OCI-LY7 (cell line): ENCODE measurements around the gene FASLG. TPM values are rescaled to one million over a fixed set of nuclear protein-coding genes. Genes with fewer than 3 reads are reported as not detected.

Source experiments
- BruUV-seq: library from RNA; stranded (reverse); fragments of 400-500 nt; replicated peaks from 2 replicates; lab custom pipeline; 2021; lab: Mats Ljungman, UMichigan
- CTCF ChIA-PET: fragments of 300-600 bp; sonication (Branson Sonifier 250); formaldehyde crosslinking; loops from one replicate; lab custom pipeline; 2022; ENCODE audit warnings: antibody characterized with exemption; ENCODE audit not compliant: unreplicated experiment; lab: Charles Lee
- POLR2A ChIA-PET: fragments of 300-600 bp; sonication (Branson Sonifier 250); formaldehyde crosslinking; loops from one replicate; lab custom pipeline; 2022; ENCODE audit warnings: antibody characterized with exemption; lab: Charles Lee
- DNase-seq: peaks from one replicate; pipeline ENCODE4 v3.0.0-alpha.2; 2015; ENCODE audit warnings: low spot score
- H2AFZ ChIP-seq: fragments of 200-600 bp; sonication (generic), shearing (Covaris generic); 2 replicates; pipeline ENCODE4 v1.6.1; 2014; ENCODE audit warnings: mild to moderate bottlenecking, antibody characterized with exemption, low read length, moderate library complexity
- H3K27ac ChIP-seq: fragments of 200-600 bp; sonication (generic); 2 replicates; pipeline ENCODE4 v1.5.1; 2014; ENCODE audit warnings: mixed run types, low read depth, mild to moderate bottlenecking, moderate library complexity, low read length, inconsistent platforms; ENCODE audit not compliant: poor library complexity, severe bottlenecking
- H3K36me3 ChIP-seq: fragments of 200-600 bp; sonication (generic); 2 replicates; pipeline ENCODE4 v1.6.1; 2014; ENCODE audit warnings: mild to moderate bottlenecking, antibody characterized with exemption, low read length, moderate library complexity, mixed read lengths; ENCODE audit not compliant: insufficient read depth
- H3K4me1 ChIP-seq: fragments of 200-600 bp; sonication (generic); 2 replicates; pipeline ENCODE4 v1.5.1; 2014; ENCODE audit warnings: mild to moderate bottlenecking, low read length; ENCODE audit not compliant: insufficient read depth, poor library complexity, severe bottlenecking
- H3K4me2 ChIP-seq: fragments of 200-600 bp; sonication (generic); 2 replicates; pipeline ENCODE4 v1.6.1; 2014; ENCODE audit warnings: mild to moderate bottlenecking, low read length
- H3K4me3 ChIP-seq: fragments of 200-600 bp; sonication (generic); 2 replicates; pipeline ENCODE4 v1.5.1; 2014; ENCODE audit warnings: mild to moderate bottlenecking, low read depth, low read length; ENCODE audit not compliant: poor library complexity, severe bottlenecking
- H3K79me2 ChIP-seq: fragments of 200-600 bp; sonication (generic); 2 replicates; pipeline ENCODE4 v1.6.1; 2016; ENCODE audit warnings: low read depth, mild to moderate bottlenecking, low read length, moderate library complexity, mixed read lengths; ENCODE audit not compliant: insufficient read depth
- H3K9me2 ChIP-seq: fragments of 200-600 bp; sonication (generic); 2 replicates; pipeline ENCODE4 v1.6.1; 2016; ENCODE audit warnings: mild to moderate bottlenecking, low read length, mixed read lengths; ENCODE audit not compliant: insufficient read depth
- H3K9me3 ChIP-seq: fragments of 200-600 bp; sonication (generic); 2 replicates; pipeline ENCODE4 v1.6.1; 2014; ENCODE audit warnings: mild to moderate bottlenecking, mixed run types, low read length, mixed read lengths
- H4K20me1 ChIP-seq: fragments of 200-600 bp; sonication (generic); 2 replicates; pipeline ENCODE4 v1.6.1; 2014; ENCODE audit warnings: mild to moderate bottlenecking, antibody characterized with exemption, low read length, moderate library complexity, mixed read lengths; ENCODE audit not compliant: insufficient read depth
- EZH2phosphoT487 ChIP-seq: fragments of 200-600 bp; sonication (generic); IDR thresholded peaks from 2 replicates; pipeline ENCODE4 v1.6.1; 2018; ENCODE audit warnings: low read depth, borderline replicate concordance, mild to moderate bottlenecking, mixed run types, antibody characterized with exemption, low read length, moderate library complexity, mixed read lengths
- intact Hi-C: fragments of 100-400 bp; cut with micrococcal nuclease; formaldehyde crosslinking; loops from one replicate; pipeline ENCODE4 v1.10.0; 2022; ENCODE audit not compliant: unreplicated experiment
- total RNA-seq, 2 experiments: library from RNA; depleted of rRNA in 1 of 2; stranded (reverse); fragments of >200 nt in 1 of 2; shearing (Covaris generic) in 1 of 2; gene quantifications; 2 replicates each; pipeline ENCODE4 v1.2.3, GENCODE V29; 2014 to 2022
- TF ChIP-seq, protein P1 (sequence below): fragments of 200-600 bp; sonication (generic); conservative IDR thresholded peaks from 2 replicates; pipeline ENCODE4 v1.5.1; 2014; ENCODE audit warnings: mild to moderate bottlenecking, antibody characterized with exemption, low read length, moderate library complexity, mixed read lengths

FASLG gene
- total RNA-seq, 2 experiments from 2014 or later, result not detected

DNA sequence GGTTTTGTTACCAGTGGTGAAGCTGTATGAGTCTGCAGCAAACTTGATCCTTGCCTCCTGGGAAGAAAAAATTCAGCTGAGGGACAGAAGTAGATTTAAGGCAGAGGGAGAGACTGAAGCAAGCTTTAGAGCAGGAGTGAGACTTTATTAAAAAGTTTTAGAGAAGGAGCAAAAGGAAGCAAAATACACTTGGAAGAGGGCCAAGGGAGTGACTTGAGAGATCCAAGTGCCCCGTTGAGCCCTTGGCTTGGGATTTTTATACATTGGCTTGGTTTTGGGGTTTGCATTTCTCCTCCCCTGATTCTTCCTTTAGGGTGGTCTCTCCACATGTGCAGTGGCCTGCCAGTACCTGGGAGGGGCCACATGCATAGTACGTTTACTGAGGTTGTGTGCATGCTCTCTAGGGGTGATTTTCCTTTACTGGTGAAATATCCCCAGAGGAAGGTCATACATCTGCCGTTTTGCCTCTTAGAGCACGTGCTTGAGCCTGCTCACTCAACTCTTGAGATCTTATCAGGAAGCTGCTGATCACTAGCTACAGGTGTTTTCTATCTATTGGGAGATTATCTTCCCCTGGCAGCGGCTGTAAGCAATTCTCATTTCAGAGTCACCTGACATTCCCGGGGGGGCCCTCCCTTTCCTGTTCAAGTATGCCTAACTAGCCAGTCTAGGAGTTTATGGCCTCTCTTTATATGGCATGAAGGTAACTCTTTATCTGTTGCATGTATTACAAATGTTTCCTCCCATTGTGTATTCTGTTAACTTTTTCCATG is 20.3 kb downstream of the FASLG start:
- H4K20me1 ChIP-seq, result no peaks in the 10 kb centered on the region
- no peaks in the 10 kb centered on the region for H3K9me3 ChIP-seq
- no peaks in the 10 kb centered on the region for H3K9me2 ChIP-seq
- no peak overlapping the region for H3K4me3 ChIP-seq
- H3K4me2 ChIP-seq, result no peak overlapping the region
- POLR2A ChIA-PET, result interaction anchor here (0.7 kb wide), 1 partner anchor 38 kb away, joined by 3 read pairs; no protein-coding TSS in a partner anchor
- no peaks in the 10 kb centered on the region for H3K4me1 ChIP-seq
- no peaks in the 10 kb centered on the region for H3K36me3 ChIP-seq
- no peak for TF ChIP-seq EZH2phosphoT487
- TF ChIP-seq, protein P1, sequence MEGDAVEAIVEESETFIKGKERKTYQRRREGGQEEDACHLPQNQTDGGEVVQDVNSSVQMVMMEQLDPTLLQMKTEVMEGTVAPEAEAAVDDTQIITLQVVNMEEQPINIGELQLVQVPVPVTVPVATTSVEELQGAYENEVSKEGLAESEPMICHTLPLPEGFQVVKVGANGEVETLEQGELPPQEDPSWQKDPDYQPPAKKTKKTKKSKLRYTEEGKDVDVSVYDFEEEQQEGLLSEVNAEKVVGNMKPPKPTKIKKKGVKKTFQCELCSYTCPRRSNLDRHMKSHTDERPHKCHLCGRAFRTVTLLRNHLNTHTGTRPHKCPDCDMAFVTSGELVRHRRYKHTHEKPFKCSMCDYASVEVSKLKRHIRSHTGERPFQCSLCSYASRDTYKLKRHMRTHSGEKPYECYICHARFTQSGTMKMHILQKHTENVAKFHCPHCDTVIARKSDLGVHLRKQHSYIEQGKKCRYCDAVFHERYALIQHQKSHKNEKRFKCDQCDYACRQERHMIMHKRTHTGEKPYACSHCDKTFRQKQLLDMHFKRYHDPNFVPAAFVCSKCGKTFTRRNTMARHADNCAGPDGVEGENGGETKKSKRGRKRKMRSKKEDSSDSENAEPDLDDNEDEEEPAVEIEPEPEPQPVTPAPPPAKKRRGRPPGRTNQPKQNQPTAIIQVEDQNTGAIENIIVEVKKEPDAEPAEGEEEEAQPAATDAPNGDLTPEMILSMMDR, result no peak
- no peak overlapping the region for H2AFZ ChIP-seq
- no peak for DNase-seq
- H3K79me2 ChIP-seq, result no peaks in the 10 kb centered on the region
- BruUV-seq, result no TSS peak
- H3K27ac ChIP-seq, result no peak overlapping the region
- intact Hi-C loops, result no loop called here
- CTCF ChIA-PET, result no interaction called here

GRCh38 chr1:172680244-172680643 is 21.3 kb downstream of the FASLG start:
- TF ChIP-seq, protein P1, result no peak
- TF ChIP-seq EZH2phosphoT487, result no peak
- CTCF ChIA-PET, result no interaction called here

GRCh38 chr1:172680733-172681275 is 21.9 kb downstream of the FASLG start:
- BruUV-seq, result no TSS peak
- no peak overlapping the region for H2AFZ ChIP-seq
- ChIA-PET POLR2A (no interaction called here), CTCF (no interaction called here)
- H3K9me2 ChIP-seq, result no peaks in the 10 kb centered on the region
- TF ChIP-seq, protein P1, result no peak
- no peak for TF ChIP-seq EZH2phosphoT487
- H3K27ac ChIP-seq, result no peak overlapping the region
- no peak overlapping the region for H3K4me2 ChIP-seq
- no peaks in the 10 kb centered on the region for H3K4me1 ChIP-seq
- H4K20me1 ChIP-seq, result no peaks in the 10 kb centered on the region
- no peaks in the 10 kb centered on the region for H3K9me3 ChIP-seq
- no peaks in the 10 kb centered on the region for H3K36me3 ChIP-seq
- H3K79me2 ChIP-seq, result no peaks in the 10 kb centered on the region
- intact Hi-C loops, result no loop called here
- no peak for DNase-seq
- H3K4me3 ChIP-seq, result no peak overlapping the region

More at GRCh38 chr1:172680244-172680643, 21.3 kb downstream of the FASLG start:
- BruUV-seq, result no TSS peak
- no peak for DNase-seq
- no peak overlapping the region for H3K4me3 ChIP-seq
- H3K27ac ChIP-seq, result no peak overlapping the region
- intact Hi-C loops, result no loop called here
- POLR2A ChIA-PET, result no interaction called here
- no peaks in the 10 kb centered on the region for H3K79me2 ChIP-seq
- no peak overlapping the region for H2AFZ ChIP-seq
- H3K9me3 ChIP-seq, result no peaks in the 10 kb centered on the region
- H3K4me2 ChIP-seq, result no peak overlapping the region
- no peaks in the 10 kb centered on the region for H4K20me1 ChIP-seq
- H3K4me1 ChIP-seq, result no peaks in the 10 kb centered on the region
- H3K36me3 ChIP-seq, result no peaks in the 10 kb centered on the region
- H3K9me2 ChIP-seq, result no peaks in the 10 kb centered on the region
